GM19193 (cell line): ENCODE results near the gene RBMS1.

ENCODE experiments used
- POLR2A ChIP-seq: IDR thresholded peaks from 4 replicates; pipeline ENCODE4 v1.6.1; 2011; ENCODE audit not compliant: insufficient read depth, insufficient read length; ENCODE audit errors: extremely low read depth

RBMS1 gene

DNA sequence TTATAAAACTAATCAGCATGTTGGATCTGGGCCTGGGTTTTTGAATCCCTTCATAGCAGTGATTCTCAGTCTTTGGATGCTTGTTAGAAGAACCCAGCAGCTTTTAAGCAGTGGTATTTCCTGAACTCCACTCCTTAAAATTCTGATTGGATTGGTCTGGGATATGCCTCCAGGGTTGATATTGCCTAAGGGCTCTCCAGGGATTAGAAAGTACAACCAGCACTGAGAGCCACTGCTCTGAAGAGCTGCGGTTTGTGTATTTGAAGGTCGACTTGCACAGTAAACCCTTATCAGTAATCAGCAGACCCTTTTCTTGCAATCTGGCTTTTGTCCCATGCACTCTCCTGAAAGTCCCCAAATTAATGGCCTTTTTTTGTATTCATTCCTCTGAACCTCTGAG, 17.0 kb upstream of the RBMS1 start:
- TF ChIP-seq POLR2A = no peak

DNA sequence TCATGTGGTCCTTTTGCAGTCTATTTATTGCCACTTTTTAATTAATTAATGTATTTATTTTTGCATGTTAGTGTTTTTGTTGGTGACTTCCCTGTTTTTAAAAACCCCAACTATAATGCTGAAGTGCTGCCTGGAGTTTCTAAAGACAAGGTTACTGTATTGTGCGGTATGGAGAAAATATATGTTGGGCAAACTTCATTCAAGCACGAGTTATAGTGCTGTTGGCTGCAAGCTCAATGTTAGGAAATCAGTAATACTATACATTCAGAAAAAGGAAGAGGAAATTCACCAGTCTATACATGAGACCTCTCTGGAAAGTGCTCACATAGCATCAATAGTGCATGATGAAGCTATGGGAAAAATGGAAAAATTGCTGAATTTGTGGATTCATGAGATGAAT, 15.4 kb upstream of the RBMS1 start:
- TF ChIP-seq POLR2A = no peak

DNA sequence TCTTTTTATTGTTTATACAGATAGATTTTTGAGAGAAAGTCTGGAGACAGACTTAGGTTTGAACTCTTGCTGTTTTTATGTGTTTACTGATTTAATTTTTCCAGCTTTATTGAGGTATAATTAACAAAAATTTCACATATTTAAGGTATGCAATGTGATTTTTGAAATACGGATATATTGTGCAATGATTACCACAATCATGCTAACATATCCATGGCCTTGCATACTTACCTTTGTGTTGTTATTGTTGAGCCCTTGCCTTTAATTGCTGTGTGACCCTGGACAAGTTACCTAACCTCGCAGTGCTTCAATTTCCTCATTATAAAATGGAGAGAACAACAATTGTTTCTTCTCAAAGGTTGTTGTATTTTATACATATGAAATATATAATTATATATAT, 13.9 kb upstream of the RBMS1 start:
- no peak for TF ChIP-seq POLR2A

DNA sequence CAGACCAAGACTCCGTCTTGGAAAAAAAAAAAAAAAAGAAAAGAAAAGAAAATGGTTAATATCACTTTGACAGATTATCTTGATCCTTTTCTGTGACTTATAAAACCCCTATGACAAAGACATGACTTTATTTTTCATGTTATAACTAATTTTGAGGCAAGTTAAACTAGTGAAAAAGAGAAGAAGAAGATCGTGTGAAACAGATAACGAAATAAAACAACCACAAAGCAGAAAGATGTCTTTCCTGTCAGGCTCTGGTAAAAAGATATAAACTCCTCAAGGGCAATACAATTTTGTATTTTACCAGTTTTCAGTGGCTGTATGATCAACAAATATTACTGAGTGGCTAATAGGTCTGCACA, 13.4 kb upstream of the RBMS1 start:
- no peak for TF ChIP-seq POLR2A

DNA sequence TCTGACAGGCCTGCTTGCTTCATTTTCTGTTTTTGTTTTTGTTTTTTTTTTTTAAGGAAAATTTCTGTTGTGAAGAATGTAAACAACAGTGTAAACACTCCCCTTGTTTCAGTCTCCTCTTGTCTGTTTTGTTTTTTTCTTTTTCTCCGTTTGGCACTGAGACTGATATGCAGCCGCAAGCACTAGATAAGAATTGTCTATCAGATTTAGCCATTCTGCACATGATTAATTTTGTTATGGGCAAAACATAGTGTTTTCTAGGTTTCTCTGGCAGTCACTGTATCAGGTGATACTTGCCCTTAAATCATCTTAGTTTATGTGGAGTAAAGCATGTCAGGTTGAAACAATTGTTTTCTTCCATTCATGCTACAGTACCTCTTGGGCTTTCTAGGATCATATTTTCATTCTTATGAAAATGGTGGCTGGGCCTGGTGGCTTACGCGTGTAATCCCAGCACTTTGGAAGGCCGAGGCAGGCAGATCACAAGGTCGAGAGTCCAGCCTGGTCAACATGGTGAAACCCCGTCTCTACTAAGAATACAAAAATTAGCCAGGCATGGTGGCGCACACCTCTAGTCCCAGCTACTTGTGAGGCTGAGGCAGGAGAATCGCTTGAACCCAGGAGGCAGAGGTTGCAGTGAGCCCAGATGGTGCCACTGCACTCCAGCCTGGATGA, 12.9 kb upstream of the RBMS1 start:
- no peak for TF ChIP-seq POLR2A

DNA sequence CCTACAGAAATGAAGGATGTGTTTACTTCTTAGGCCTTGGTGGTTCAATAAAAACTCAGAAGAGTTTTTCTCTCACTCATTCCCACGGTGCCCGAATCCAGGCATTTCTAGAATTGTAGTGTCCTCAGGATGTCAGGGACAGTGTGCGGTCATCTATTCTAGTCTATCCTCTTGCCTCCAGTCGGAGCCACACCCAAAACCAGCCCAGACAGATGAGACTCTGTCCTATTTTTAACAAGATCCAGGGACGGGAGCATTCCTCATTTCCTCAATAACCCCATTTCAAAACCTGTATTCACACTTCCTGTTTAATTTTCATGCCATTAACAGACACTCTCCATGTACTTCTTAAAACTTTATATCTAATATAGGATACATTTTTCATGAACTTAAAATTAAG, 11.6 kb upstream of the RBMS1 start:
- no peak for TF ChIP-seq POLR2A

DNA sequence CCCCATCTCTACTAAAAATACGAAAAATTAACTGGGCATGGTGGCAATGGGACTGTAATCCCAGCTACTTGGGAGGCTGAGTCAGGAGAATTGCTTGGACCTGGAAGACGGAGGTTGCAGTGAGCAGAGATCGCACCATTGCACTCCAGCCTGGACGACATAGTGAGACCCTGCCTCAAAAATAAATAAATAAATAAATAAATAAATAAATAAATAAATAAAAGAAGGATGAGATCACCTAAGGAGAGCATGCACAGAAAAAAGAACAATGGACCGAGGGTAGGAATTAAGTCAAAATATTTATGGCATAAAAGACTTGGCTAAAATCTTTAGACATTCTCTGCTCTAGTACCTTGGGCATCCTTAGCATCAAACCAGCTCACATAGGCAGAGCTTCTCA, 8.9 kb upstream of the RBMS1 start:
- TF ChIP-seq POLR2A = no peak

DNA sequence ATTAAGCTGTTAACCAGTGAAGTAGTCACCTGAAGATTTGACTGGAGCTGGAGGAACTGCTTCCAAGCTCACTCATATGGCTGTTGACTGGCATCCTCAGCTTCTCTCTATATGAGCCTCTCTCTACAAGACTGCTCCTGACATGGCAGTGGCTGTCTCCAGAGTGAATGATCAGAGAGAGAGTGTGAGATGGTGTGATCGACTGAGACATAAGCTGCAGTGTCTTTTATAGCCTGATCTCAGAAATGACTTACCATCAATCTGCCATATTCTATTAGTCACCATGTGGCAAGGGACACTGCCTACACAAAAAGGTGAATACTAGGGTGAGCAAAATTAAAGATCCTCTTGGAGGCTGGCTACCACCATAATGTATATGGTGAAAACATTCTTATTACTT, 7.8 kb upstream of the RBMS1 start:
- TF ChIP-seq POLR2A = no peak

DNA sequence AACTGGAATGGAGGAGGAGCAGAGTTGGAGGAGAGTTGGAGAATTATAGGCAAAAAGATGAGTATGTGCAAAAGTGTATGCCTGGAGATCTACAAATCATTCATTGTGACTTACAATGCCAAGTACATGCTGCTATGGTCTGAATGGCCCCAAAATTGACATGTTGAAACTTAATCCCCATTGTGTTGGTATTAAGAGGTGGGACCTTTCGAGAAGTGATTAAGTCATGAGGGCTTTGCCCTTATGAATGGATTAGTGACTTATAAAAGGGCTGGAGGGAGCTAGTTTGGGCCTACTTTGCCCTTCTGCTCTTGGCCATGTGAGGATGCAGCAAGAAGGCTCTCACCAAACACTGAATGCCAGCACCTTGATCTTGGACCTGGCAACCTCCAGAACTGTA, 6.3 kb upstream of the RBMS1 start:
- TF ChIP-seq POLR2A = no peak

DNA sequence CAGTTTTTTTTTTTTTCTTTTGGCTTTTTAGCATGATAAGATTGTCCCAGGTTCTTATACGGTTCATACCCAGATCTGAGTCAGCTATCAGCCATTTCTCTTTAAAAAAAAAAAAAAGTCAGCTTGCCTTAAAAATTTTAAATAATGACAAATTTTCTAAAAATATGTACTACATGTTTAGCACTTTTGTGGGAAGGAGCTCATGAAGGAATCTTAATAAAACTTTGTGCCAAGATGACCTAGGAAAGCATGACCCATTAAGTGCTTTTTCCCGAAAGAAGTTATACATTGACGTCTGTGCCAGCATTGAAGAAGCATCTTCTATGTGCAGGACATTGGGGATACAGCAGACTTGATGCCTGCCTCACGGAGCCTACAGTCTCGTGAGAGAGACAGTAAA, 4.5 kb upstream of the RBMS1 start:
- no peak for TF ChIP-seq POLR2A

DNA sequence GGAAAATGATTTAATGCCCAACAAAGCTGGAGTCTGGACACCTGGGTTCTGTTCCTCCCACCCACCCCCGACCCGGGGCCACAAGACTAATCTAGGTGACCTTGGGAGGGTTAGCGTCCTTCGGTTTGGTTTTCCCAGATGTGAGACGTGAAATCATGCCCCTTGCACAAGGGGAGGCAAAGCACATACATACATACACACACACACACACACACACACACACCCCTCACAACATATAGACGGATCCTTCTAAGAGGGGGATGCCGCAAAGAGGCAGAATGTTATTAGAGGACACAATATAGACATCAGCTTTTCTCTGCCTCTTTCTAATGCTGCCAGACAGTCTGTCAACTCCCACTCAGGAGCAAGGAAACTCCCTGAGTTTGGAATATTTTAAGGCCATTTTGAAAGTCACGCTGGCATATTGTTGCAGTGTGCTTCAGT, 616 bp upstream of the RBMS1 start:
- TF ChIP-seq POLR2A = no peak

DNA sequence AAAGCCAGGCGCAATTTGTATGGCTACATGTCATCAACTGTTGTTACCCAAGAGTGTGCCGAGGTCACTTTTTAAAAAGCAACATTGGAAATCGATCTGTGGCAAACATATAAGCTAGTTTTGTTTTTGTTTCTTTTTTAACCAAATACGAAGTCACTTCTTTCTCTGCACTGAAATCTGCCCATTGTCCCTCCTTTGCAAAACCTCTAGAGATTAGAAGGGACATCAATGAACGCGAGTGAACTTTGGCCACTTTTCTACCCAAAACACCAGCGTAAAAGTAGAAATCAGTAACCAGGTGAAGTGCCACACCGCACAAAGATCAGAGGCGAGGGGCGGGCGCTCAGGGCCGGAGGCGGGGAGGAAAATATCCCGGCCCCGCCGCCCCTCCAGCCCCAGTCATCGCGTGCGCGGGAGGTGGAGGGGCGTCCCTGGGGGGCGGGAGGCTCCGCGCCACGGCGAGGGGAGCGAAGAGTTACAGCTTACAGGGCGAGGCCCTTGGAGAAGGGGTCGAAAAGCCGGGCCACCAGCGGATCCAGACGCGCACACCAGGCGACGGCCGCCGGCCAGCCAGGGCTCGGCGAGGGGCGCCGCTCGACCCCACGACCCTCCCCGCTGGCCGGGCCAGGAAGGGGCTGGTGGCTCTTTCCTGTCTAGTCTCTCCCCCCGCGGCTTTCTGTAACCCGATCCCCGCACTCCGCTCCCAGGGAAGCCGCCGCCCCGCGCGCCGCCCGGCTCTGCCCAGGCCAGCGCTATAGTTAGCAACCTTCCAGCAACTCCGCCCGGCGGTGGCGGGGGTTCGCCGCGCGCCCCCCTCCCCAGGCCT, 993 bp downstream of the RBMS1 start:
- no peak for TF ChIP-seq POLR2A

DNA sequence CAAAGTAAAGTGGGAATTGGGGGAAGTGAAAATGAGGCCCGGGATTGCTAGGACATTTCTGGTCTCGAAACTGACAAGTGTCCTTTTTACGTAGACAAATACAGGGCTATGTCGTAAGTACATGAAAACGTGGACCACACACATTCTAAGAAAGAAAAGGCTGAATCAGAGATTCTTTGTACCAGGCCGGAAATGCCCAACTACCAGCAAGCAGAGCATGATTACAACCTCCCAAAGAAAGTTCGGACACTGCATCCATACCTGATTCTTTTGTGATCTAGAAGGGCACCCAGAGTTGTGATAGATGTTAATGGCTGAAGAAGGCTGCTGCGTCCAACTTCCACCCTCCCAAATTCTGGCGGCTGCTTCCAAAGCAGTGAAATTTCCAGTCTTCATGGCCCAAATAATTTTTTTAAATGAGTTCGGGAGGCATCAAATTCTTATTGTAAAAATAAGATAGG, 1.7 kb downstream of the RBMS1 start:
- no peak for TF ChIP-seq POLR2A

DNA sequence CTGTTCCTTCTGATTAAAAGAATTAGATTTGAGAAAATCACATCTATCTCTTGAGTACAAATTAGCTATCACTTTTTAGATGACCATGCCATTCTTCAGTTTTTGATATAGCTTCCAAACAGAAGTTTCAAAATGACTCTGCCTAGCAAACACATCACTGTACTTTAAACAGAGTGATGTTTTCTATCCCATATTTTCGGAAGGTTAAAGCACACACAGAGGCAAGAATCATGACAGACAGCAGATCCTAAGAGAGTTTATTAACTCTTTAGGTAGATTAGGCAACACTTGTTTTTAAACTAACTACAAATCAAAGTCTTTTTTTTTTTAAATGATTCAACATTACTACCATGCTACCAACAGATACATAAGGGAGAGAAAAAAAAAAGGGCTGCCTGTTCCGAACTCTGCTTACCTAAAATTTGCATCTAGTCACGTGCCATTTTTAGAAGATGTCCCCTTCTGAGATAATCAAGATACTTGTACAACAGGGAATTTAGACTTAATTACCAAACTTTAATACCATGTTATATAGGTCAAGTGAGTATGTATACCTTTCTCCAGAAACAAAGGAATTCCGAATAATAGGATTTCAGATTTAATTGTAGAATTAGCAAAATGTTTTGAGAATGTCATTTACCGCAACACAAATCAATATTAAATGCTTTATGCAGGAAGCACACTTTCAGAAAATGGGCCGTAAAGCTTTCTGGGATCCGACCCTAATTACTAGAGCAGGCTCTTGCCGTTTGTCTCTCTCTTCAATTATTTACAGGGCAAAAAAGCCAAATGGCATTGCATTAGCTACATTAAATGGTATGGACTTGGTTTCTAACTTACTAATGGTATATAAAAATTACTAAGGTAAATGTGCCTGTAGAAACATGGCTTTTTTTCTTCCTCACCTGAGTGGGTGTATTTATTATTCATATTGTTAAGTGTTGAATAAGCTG, 2.6 kb downstream of the RBMS1 start:
- TF ChIP-seq POLR2A = no peak

DNA sequence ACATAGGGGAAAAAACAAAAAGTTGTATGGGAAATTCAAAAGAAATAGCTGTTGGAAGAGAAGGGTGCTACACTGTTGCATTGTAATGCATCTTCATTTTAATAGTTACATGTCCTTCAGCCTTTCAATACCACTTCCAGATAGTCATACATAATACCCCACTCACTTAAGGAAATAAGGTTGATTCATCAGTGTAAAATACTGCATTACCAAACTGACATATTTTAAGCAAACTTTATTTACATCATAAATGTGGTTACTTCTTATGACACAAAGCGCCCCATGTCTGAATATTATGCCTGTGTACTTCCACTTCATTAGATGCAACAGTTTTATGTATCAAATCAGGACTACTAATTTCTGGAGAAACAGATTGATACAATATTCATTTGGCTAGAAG, 4.5 kb downstream of the RBMS1 start:
- no peak for TF ChIP-seq POLR2A
